RWPE1 (cell line): ENCODE results near the gene PPP1R3E.

Source experiments
- CTCF ChIA-PET: fragments of 350-600 bp; sonication (Branson Sonifier 250); formaldehyde crosslinking; extraction: SDS; loops from one replicate; lab custom pipeline; 2021; lab: Yijun Ruan, JAX
- POLR2A ChIA-PET: fragments of 400-600 bp; formaldehyde crosslinking; extraction: SDS; loops from one replicate; lab custom pipeline; 2020; ENCODE audit warnings: antibody characterized with exemption; ENCODE audit not compliant: low non-redundant PET; lab: Yijun Ruan, JAX
- DNase-seq: peaks from one replicate; pipeline ENCODE4 v3.0.0; 2012; ENCODE audit warnings: low spot score
- H3K27ac ChIP-seq: fragments of 450-650 bp; 2 replicates; pipeline ENCODE4 v1.5.1; 2017
- TF ChIP-seq, protein P1 (sequence below): fragments of 450-650 bp; conservative IDR thresholded peaks from 2 replicates; pipeline ENCODE4 v1.5.1; 2017; ENCODE audit warnings: low read depth, mild to moderate bottlenecking

The PPP1R3E gene

DNA sequence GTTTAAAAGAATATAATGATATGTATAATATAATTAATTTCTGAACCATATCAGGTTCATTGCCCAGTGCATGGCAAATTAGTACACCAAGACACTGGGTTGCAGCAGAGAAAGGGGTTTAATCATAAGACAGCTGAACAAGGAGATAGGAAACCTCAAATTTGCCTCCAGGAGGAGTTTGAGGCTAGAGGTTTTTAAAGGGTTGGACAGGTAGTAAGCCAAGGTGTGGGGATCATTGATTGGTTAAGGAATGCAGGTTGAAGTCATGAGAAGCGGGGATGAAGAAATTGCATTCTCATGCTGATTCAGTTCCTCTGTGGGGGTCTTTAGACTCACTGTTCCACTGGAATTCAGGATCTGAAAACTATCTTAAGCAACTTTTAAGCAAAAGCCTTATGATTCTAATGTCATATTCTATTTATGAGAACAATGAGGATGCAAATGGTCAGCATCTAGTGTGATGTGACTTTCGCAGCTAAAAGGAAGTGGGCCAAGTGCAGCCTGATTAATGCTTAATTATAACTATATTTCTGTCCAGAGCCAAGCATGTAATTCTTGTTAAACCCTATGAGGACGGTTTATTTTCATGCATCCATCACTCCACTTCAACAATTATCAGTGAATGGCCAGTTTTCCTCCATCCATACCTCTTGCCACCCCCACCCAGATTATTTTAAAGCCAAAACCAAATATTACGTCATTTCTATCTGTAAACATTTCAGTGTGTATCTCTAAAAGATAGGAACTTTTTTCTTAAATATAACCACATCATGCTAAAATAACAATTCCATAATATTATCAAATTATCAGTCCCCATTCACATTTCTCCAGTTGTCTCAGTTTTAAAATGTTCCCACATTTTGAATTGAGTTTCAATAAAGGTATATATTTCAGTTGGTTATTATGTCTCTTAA is 50.0 kb downstream of the PPP1R3E start:
- DNase-seq: no peak
- no peak overlapping the region for H3K27ac ChIP-seq
- TF ChIP-seq, protein P1, sequence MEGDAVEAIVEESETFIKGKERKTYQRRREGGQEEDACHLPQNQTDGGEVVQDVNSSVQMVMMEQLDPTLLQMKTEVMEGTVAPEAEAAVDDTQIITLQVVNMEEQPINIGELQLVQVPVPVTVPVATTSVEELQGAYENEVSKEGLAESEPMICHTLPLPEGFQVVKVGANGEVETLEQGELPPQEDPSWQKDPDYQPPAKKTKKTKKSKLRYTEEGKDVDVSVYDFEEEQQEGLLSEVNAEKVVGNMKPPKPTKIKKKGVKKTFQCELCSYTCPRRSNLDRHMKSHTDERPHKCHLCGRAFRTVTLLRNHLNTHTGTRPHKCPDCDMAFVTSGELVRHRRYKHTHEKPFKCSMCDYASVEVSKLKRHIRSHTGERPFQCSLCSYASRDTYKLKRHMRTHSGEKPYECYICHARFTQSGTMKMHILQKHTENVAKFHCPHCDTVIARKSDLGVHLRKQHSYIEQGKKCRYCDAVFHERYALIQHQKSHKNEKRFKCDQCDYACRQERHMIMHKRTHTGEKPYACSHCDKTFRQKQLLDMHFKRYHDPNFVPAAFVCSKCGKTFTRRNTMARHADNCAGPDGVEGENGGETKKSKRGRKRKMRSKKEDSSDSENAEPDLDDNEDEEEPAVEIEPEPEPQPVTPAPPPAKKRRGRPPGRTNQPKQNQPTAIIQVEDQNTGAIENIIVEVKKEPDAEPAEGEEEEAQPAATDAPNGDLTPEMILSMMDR: no peak
- ChIA-PET POLR2A (no interaction called here), CTCF (interaction anchor here (0.7 kb wide), 1 partner anchor 837 kb away, joined by 3 read pairs; no protein-coding TSS in a partner anchor)

DNA sequence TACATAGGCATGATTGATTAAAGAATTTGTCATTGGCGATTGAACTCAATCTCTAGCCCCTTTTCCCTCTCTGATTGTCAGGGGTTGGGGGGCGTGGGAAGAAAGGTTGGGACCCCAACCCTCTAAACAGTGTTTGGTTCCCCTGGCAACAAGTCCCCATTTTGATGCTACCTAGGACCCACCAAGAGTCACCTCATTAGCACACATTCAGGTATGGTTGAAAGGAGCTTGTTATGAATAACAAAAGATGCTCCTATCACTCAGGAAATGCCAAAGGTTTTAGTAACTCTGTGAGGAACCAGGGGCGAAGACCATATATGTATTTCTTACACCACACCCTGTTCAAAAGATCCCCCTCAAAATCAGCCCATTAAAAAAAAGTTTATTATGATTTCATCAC is 50.7 kb downstream of the PPP1R3E start:
- no peak overlapping the region for H3K27ac ChIP-seq
- DNase-seq: peak; percentile 12
- CTCF ChIA-PET: interaction anchor here (0.7 kb wide), 1 partner anchor 838 kb away, joined by 3 read pairs; no protein-coding TSS in a partner anchor
- POLR2A ChIA-PET: no interaction called here
- TF ChIP-seq, protein P1: no peak

DNA sequence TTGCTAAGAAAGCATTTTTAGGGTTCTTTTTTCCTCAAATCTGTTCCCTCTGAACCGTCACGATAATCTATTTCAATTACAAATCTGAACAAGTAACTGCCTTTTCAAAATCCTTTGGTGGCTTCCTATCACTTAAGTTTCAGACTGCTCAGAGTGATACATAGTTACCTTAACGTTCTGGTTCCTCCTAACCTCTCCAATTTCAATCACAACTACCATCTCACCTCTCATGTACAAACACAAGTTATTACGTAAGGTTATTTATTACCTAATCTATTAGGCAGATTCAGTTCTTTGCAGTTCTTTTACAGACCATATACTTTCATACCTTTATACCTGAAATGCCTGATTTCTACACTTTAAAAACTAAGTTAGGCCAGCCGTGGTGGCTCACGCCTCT is 52.8 kb downstream of the PPP1R3E start:
- TF ChIP-seq, protein P1: no peak
- POLR2A ChIA-PET: no interaction called here
- no peak overlapping the region for H3K27ac ChIP-seq
- CTCF ChIA-PET: no interaction called here
- DNase-seq: no peak

DNA sequence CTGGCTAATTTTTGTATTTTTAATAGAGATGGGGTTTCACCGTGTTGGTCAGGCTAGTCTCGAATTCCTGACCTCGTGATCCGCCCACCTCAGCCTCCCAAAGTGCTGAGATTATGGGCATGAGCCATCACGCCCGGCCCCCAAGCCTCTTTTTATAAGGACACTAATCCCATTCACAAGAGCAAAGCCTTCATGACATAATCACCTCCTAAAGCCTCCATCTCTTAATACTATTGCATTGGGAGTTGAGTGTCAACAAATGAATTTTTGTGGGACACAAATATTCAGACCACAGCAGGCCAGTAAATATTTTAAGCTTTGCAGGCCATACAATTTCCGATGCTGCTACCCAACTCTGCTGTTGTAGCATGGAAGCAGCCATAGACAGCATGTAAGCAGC is 54.1 kb downstream of the PPP1R3E start:
- ChIA-PET CTCF (interaction anchor here (0.5 kb wide), 1 partner anchor 65 kb away, joined by 3 read pairs; the partner anchor contains the start of gene SLC7A8), POLR2A (no interaction called here)
- H3K27ac ChIP-seq: no peak overlapping the region
- DNase-seq: no peak
- TF ChIP-seq, protein P1: no peak
